OCI-LY1 (cell line): ENCODE measurements around the gene DEF6.

Experiments
- H2AFZ ChIP-seq: fragments of 200-600 bp; sonication (generic), shearing (Covaris generic); 2 replicates; pipeline ENCODE4 v1.6.0; 2014; ENCODE audit warnings: antibody characterized with exemption, mild to moderate bottlenecking, low read length
- H3F3A ChIP-seq: fragments of 200-600 bp; sonication (generic), shearing (Covaris generic); 2 replicates; pipeline ENCODE4 v1.6.0; 2014; ENCODE audit warnings: mild to moderate bottlenecking, antibody characterized with exemption, low read length, moderate library complexity; ENCODE audit not compliant: insufficient read depth
- H3K27ac ChIP-seq: fragments of 200-600 bp; sonication (generic); 2 replicates; pipeline ENCODE4 v1.5.1; 2014; ENCODE audit warnings: low read length, mixed run types, mild to moderate bottlenecking, low read depth; ENCODE audit not compliant: poor library complexity, severe bottlenecking
- H3K27me3 ChIP-seq: fragments of 200-600 bp; sonication (generic); 2 replicates; pipeline ENCODE4 v1.6.0; 2014; ENCODE audit warnings: antibody characterized with exemption, mild to moderate bottlenecking, low read length, moderate library complexity; ENCODE audit not compliant: insufficient read depth
- H3K36me3 ChIP-seq: fragments of 200-600 bp; sonication (generic); 2 replicates; pipeline ENCODE4 v1.6.1; 2014; ENCODE audit warnings: mild to moderate bottlenecking, antibody characterized with exemption, low read length, moderate library complexity, mixed read lengths; ENCODE audit not compliant: insufficient read depth
- H3K4me1 ChIP-seq: fragments of 200-600 bp; sonication (generic); 2 replicates; pipeline ENCODE4 v1.5.1; 2014; ENCODE audit warnings: mild to moderate bottlenecking, low read length, moderate library complexity; ENCODE audit not compliant: insufficient read depth, severe bottlenecking
- H3K4me2 ChIP-seq: fragments of 200-600 bp; sonication (generic), shearing (Covaris generic); 2 replicates; pipeline ENCODE4 v1.6.1; 2014; ENCODE audit warnings: low read length
- H3K4me3 ChIP-seq: fragments of 200-600 bp; sonication (generic); 2 replicates; pipeline ENCODE4 v1.5.1; 2014; ENCODE audit warnings: low read length, low read depth, mild to moderate bottlenecking, mixed read lengths; ENCODE audit not compliant: poor library complexity, severe bottlenecking
- H3K79me2 ChIP-seq: fragments of 200-600 bp; shearing (Covaris generic); 2 replicates; pipeline ENCODE4 v1.6.1; 2016; ENCODE audit warnings: mixed run types, low read length, mixed read lengths; ENCODE audit not compliant: insufficient read depth
- H3K9ac ChIP-seq: fragments of 200-600 bp; sonication (generic), shearing (Covaris generic); 2 replicates; pipeline ENCODE4 v1.6.1; 2014; ENCODE audit warnings: mild to moderate bottlenecking, low read length, mixed read lengths
- H3K9me2 ChIP-seq: fragments of 200-600 bp; sonication (generic), shearing (Covaris generic); 2 replicates; pipeline ENCODE4 v1.6.1; 2014; ENCODE audit warnings: low read depth, mild to moderate bottlenecking, low read length, mixed read lengths
- H3K9me3 ChIP-seq: fragments of 200-600 bp; shearing (Covaris generic); 2 replicates; pipeline ENCODE4 v1.6.1; 2014; ENCODE audit warnings: low read length, mixed read lengths
- H4K20me1 ChIP-seq: fragments of 200-600 bp; sonication (generic), shearing (Covaris generic); 2 replicates; pipeline ENCODE4 v1.6.0; 2016; ENCODE audit warnings: mild to moderate bottlenecking, low read length; ENCODE audit not compliant: insufficient read depth
- EZH2 ChIP-seq: fragments of 200-600 bp; sonication (generic), shearing (Covaris generic); IDR thresholded peaks from 2 replicates; pipeline ENCODE4 v1.8.0; 2017; ENCODE audit warnings: borderline replicate concordance, mixed run types, mild to moderate bottlenecking, antibody characterized with exemption, low read length, moderate library complexity, mixed read lengths
- TF ChIP-seq, protein P1 (sequence below): fragments of 200-600 bp; sonication (generic), shearing (Covaris generic); IDR thresholded peaks from 2 replicates; pipeline ENCODE4 v1.5.1; 2017; ENCODE audit warnings: mild to moderate bottlenecking, antibody characterized with exemption, low read length, moderate library complexity, mixed read lengths

DEF6 gene

DNA sequence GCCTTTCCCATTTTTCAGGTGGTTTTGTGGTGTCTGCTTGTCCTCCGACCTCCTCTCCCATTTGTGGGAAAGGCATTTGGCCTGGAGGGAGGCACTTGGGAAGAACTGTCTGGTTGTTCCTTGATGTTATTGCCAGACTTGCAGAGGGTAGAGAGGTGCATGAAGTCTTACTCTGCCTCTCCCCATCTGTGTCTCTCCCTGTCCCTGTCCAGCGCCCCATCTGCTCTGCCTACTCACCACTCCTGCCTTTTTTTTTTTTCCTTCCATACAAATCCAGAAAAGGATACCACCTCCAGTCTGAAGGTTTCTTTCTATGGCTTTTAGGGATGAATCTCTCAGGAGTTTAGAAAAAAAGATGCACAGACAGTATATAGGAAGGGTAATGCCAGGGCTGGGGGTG, 64.6 kb downstream of the DEF6 start:
- H3K27me3 ChIP-seq = no peaks in the 10 kb centered on the region
- no peaks in the 10 kb centered on the region for H3K36me3 ChIP-seq
- no peak overlapping the region for H3K4me3 ChIP-seq
- H3K4me1 ChIP-seq = no peaks in the 10 kb centered on the region
- H3K4me2 ChIP-seq = no peak overlapping the region
- H3K9me2 ChIP-seq = no peaks in the 10 kb centered on the region
- no peaks in the 10 kb centered on the region for H3K79me2 ChIP-seq
- H2AFZ ChIP-seq = no peak overlapping the region
- no peaks in the 10 kb centered on the region for H3K9me3 ChIP-seq
- no peak overlapping the region for H3K9ac ChIP-seq
- no peaks in the 10 kb centered on the region for H4K20me1 ChIP-seq
- H3K27ac ChIP-seq = no peak overlapping the region
- TF ChIP-seq, protein P1, sequence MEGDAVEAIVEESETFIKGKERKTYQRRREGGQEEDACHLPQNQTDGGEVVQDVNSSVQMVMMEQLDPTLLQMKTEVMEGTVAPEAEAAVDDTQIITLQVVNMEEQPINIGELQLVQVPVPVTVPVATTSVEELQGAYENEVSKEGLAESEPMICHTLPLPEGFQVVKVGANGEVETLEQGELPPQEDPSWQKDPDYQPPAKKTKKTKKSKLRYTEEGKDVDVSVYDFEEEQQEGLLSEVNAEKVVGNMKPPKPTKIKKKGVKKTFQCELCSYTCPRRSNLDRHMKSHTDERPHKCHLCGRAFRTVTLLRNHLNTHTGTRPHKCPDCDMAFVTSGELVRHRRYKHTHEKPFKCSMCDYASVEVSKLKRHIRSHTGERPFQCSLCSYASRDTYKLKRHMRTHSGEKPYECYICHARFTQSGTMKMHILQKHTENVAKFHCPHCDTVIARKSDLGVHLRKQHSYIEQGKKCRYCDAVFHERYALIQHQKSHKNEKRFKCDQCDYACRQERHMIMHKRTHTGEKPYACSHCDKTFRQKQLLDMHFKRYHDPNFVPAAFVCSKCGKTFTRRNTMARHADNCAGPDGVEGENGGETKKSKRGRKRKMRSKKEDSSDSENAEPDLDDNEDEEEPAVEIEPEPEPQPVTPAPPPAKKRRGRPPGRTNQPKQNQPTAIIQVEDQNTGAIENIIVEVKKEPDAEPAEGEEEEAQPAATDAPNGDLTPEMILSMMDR = no peak
- TF ChIP-seq EZH2 = no peak
- no peaks in the 10 kb centered on the region for H3F3A ChIP-seq

DNA sequence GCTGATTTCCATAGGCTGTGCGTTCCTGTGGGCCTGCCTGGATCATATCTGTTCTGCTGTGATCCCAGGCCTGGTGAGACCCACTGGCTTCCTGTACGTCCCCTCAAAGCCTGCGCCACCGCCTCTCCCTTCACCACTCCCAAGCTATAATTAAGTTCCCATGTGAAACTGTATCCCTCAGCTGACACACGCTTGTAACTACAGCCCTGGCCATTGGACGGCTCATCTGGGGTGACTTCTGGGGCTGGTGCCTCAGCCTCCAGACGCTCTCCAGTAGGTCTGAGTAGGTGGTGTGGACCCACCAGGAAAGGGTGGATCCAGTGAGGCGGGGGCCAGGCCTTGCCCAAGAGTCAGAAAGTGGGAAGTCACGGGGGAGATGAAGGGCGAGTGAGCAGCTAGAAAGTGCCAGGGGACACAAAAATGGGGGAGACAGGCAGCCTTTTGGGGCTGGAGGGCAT, 65.7 kb downstream of the DEF6 start:
- no peaks in the 10 kb centered on the region for H3K27me3 ChIP-seq
- H3K9ac ChIP-seq = no peak overlapping the region
- no peaks in the 10 kb centered on the region for H3K9me2 ChIP-seq
- H3K36me3 ChIP-seq = no peaks in the 10 kb centered on the region
- no peak overlapping the region for H3K27ac ChIP-seq
- no peak overlapping the region for H3K4me3 ChIP-seq
- no peaks in the 10 kb centered on the region for H3K9me3 ChIP-seq
- no peak overlapping the region for H2AFZ ChIP-seq
- no peaks in the 10 kb centered on the region for H3K79me2 ChIP-seq
- H4K20me1 ChIP-seq = no peaks in the 10 kb centered on the region
- no peaks in the 10 kb centered on the region for H3K4me1 ChIP-seq
- H3F3A ChIP-seq = no peaks in the 10 kb centered on the region
- TF ChIP-seq, protein P1 = no peak
- TF ChIP-seq EZH2 = no peak
- H3K4me2 ChIP-seq = no peak overlapping the region

DNA sequence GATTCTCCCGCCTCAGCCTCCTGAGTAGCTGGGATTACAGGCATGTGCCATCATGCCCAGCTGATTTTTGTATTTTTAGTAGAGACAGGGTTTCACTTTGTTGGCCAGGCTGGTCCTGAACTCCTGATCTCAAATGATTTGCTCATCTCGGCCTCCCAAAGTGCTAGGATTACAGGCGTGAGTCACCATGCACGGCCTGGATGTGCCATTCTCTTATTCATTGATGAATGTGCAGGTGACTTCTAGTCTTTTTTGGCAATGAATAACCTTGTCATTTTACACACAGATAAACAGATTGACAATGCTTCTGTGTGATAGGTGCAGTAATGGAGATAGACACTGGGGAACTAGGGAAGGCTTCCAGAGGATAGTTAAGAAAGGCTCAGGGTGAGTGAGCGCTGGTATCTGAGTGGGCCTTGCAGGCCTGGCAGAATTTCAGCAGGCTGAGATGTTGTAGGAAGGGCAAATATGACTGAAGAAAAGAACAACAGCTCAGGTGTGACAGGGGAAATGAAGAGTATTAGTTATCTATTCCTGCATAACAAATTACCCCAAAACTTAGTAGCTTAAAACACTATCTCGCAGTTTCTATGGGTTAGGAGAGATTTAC, 68.1 kb downstream of the DEF6 start:
- Histone ChIP-seq H2AFZ (no peak overlapping the region), H4K20me1 (no peaks in the 10 kb centered on the region), H3K36me3 (no peaks in the 10 kb centered on the region), H3K27me3 (no peaks in the 10 kb centered on the region), H3K4me1 (peaks cover 18% of the 10 kb centered on the region), H3K79me2 (no peaks in the 10 kb centered on the region), H3K4me2 (no peak overlapping the region), H3K9me2 (no peaks in the 10 kb centered on the region), H3K4me3 (no peak overlapping the region), H3K9me3 (no peaks in the 10 kb centered on the region), H3F3A (no peaks in the 10 kb centered on the region), H3K27ac (no peak overlapping the region), H3K9ac (no peak overlapping the region)
- no peak for TF ChIP-seq EZH2
- TF ChIP-seq, protein P1 = no peak
